ENCODE measurements around the gene UFD1.

UFD1 gene

GRCh38 chr22:19470010-19470409 lies 9.0 kb downstream of the UFD1 start:
- DNase-seq (ENCODE audit: low read depth), result no peak

GRCh38 chr22:19469421-19469820 lies 9.6 kb downstream of the UFD1 start:
- no peak for DNase-seq (ENCODE audit: low read depth)

GRCh38 chr22:19467912-19468311 lies 11.1 kb downstream of the UFD1 start:
- no peak for DNase-seq (ENCODE audit: low read depth)

GRCh38 chr22:19466848-19467752 lies 11.9 kb downstream of the UFD1 start:
- DNase-seq (ENCODE audit: low read depth), result no peak

GRCh38 chr22:19466126-19466716 lies 12.8 kb downstream of the UFD1 start:
- DNase-seq (ENCODE audit: low read depth), result no peak

- no peak for DNase-seq (ENCODE audit: low read depth)
These were observed 14.0 kb downstream of the UFD1 start for GRCh38 chr22:19464975-19465374.

- DNase-seq (ENCODE audit: low read depth), result no peak
These were observed 14.4 kb downstream of the UFD1 start for GRCh38 chr22:19464546-19464945.

- DNase-seq (ENCODE audit: low read depth), result peak; percentile 83
These were observed 15.2 kb downstream of the UFD1 start for GRCh38 chr22:19463491-19464469.

- DNase-seq (ENCODE audit: low read depth), result no peak
These were observed 16.0 kb downstream of the UFD1 start for GRCh38 chr22:19463008-19463407.

- DNase-seq (ENCODE audit: low read depth), result no peak
These were observed 17.5 kb downstream of the UFD1 start for GRCh38 chr22:19461506-19461905.

GRCh38 chr22:19460036-19460435 lies 19.0 kb downstream of the UFD1 start:
- DNase-seq (ENCODE audit: low read depth), result no peak

GRCh38 chr22:19457828-19458428 lies 21.1 kb downstream of the UFD1 start:
- DNase-seq (ENCODE audit: low read depth), result no peak

GRCh38 chr22:19456541-19456940 lies 22.5 kb downstream of the UFD1 start:
- DNase-seq (ENCODE audit: low read depth), result no peak

GRCh38 chr22:19455585-19456370 lies 23.2 kb downstream of the UFD1 start:
- peak; percentile 59 for DNase-seq (ENCODE audit: low read depth)

GRCh38 chr22:19455033-19455432 lies 24.0 kb downstream of the UFD1 start:
- DNase-seq (ENCODE audit: low read depth), result no peak

GRCh38 chr22:19454156-19454555 lies 24.8 kb downstream of the UFD1 start:
- no peak for DNase-seq (ENCODE audit: low read depth)

GRCh38 chr22:19453718-19454117 lies 25.3 kb downstream of the UFD1 start:
- DNase-seq (ENCODE audit: low read depth), result no peak

GRCh38 chr22:19451570-19451969 lies 27.4 kb downstream of the UFD1 start:
- no peak for DNase-seq (ENCODE audit: low read depth)

- DNase-seq (ENCODE audit: low read depth), result no peak
These were observed 28.4 kb downstream of the UFD1 start for GRCh38 chr22:19450363-19451175.

- DNase-seq (ENCODE audit: low read depth), result no peak
These were observed 29.6 kb downstream of the UFD1 start for GRCh38 chr22:19449422-19449767.
